ENCODE measurements around the gene UGT2A3. TPM values are rescaled to one million over a fixed set of nuclear protein-coding genes. Genes with fewer than 3 reads are reported as not detected.

Gene UGT2A3
- 0.06 to 0.24 TPM (median 0.13 TPM) in 4 of 5 replicates, not detected in the other for total RNA-seq (2022; extraction: Qiagen RNA extraction; ENCODE audit: low read depth)

DNA sequence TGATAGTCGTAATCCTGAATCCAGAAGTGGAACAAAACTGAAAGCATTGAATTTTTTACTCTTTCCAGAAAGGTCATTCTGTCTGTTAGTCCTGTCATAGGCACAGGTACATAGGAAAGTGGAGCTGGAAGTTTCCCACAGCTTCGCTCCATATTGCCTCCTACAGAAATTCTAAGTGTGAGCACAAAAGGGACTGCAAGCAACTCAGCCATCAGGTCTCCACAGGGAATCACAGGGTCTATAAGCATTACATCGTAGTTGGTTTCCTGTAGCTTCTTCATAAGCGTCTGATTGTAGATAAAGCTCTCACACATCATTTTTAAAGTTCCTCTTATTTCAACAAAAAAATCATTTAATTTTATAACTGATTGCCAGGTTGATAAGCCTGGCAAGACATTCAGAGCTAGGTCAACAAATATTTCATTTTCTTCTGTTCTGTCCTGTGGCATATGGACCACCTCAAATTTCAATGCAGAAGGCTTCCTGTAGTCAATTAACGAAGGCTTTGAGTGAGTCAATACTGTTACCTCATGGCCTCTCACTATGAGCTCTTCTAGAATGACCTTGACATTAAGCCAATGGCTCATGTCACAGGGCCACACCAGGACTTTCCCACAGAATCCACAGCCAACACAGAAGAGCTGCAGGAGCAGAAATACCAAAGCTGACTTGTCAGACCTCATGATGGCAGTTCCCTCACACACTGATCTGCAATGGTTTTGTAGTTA is at the start of gene UGT2A3:
TSS of gene UGT2A3 (minus strand) at position 727 of the 728 bp plus-strand sequence. CDS start at position 683, 44 bp downstream.

Other genes with a start within 250 kb of the UGT2A3 start
- gene UGT2B10, start 135.8 kb downstream of the UGT2A3 start, total RNA-seq (2022; extraction: Qiagen RNA extraction; ENCODE audit: low read depth): not detected in 5 replicates
- 0.16 to 0.39 TPM (median 0.21 TPM) in 5 replicates for gene UGT2B7, start 144.7 kb upstream of the UGT2A3 start, total RNA-seq (2022; extraction: Qiagen RNA extraction; ENCODE audit: low read depth)

All from A549 treated with ZK216348 at 1 μM for 4 hours (cell line).